T-helper 22 cell (primary cell): ENCODE data around the gene CRISPLD2.
"Not testable (repeated sequence)": the region's sequence is repeated elsewhere in the genome, so short reads cannot be mapped to it uniquely, and the experiment has no call there.

Experiments
- DNase-seq: peaks from one replicate; pipeline ENCODE4 v3.0.0-alpha.2; 2020; ENCODE audit warnings: low read depth

CRISPLD2 gene

GRCh38 chr16:84860383-84860782 lies 40.6 kb downstream of the CRISPLD2 start:
- DNase-seq, result no peak

GRCh38 chr16:84861671-84862070 lies 41.9 kb downstream of the CRISPLD2 start:
- no peak for DNase-seq

DNA sequence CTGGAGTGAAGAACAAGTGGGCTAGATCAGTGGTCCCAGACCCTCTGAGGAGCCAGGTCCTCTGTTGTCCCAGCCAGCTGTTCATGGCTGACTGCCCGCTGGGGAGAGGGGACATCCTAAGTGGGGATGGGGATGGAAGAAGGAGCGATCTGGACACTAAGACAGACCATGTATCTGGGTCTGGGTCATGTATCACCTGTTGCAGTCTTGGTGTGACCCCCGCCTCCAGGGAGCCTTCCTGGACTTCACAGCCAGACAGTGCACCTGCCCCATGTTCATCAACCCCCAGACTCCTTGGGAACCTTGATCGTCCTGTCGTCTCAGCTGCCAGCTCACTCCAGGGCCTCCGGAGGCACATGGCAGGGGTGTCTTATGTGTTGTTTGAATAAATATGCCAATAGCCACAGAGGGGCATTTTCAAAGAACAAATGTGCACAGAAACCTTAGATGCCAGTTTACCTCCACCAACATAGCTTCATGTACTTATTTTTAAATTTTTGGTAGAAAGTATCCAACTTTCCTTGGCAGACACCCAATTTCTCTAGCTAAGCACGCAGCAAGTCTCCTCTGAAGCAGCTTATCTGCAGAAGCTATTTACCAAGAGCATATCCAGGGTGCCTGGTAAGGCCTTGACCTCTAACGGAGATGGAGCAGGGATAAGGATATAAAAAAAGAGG lies 43.2 kb downstream of the CRISPLD2 start:
- no peak for DNase-seq

DNA sequence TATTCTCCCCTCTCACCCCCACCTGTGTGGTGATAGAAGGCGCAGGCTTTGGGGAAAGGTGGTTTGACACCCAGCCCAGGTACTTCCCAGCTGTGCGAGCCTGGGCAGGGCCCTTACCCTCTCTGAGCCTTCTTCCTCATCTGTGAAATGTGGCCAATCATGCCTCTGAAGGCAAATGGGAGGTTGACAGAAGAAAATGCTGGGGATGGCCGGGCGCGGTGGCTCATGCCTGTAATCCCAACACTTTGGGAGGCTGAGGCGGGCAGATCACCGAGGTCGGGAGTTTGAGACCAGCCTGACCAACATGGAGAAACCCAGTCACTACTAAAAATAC lies 43.7 kb downstream of the CRISPLD2 start:
- no peak for DNase-seq

DNA sequence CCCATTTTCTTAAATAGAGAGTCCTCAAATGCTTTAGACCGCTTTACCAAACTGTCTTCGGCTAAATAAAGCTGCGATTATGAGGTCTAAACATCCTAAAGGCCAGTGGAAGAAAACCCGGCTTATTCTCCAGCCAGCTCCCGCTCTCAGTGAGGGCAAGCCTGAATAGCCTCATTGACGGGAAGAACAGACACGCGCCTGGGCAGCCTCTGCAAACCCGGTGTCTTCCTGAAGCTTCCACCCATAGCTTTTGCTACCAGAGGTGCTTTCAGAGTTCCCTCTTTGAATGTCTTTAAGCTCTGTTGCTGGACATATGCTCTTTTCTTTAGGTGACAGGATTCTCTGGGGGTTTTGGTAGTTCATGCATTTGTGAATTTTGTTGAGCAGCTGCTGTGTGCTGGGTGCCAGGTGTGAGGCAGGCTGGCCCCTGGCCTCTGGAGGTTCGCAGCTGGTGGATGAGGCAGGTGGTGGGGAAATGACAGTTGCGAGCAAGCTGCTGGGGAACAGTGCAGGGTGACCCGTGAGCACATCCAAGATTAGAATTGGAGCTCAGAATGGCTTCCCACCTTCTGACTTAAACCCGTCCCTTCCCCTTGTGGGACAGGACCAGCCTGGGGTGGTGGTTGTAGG lies 44.7 kb downstream of the CRISPLD2 start:
- no peak for DNase-seq

- no peak for DNase-seq
Measured at GRCh38 chr16:84867696-84868095, 47.9 kb downstream of the CRISPLD2 start.

DNA sequence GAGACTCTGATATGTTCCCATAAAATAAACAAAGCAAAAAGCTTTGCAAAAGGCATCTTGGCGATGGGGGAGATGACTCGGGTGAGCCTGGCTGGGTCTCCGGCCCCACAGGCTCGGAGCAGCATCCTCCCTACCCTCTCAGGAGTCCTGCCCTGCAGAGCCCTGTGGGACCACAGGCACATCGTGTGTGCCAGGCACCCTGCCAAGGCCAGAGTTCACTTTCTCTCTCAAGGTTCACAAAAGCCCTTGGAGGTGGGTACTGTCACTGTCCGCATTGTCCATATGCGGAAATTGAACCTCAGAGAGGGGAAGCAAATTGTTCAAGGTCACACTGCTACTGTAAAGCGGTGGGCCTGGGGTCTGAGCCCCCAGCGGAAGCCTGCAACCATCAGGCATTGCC lies 48.5 kb downstream of the CRISPLD2 start:
- DNase-seq, result no peak

GRCh38 chr16:84868829-84869472 lies 49.2 kb downstream of the CRISPLD2 start:
- DNase-seq, result no peak

- no peak for DNase-seq
Measured at GRCh38 chr16:84869473-84869845, 49.7 kb downstream of the CRISPLD2 start.

DNA sequence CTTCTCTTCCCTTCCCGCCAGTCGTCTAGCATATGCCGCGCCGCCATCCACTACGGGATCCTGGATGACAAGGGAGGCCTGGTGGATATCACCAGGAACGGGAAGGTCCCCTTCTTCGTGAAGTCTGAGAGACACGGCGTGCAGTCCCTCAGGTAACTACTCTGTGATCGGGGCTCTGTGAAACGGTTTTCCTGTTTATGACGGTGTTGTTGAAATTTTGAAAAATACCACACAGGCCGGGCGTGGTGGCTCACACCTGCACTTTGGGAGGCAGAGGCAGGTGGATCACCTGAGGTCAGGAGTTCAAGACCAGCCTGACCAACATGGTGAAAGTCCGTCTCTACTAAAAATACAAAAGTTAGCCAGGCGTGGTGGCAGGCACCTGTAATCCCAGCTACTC lies 53.2 kb downstream of the CRISPLD2 start:
- DNase-seq, result not testable (repeated sequence)

DNA sequence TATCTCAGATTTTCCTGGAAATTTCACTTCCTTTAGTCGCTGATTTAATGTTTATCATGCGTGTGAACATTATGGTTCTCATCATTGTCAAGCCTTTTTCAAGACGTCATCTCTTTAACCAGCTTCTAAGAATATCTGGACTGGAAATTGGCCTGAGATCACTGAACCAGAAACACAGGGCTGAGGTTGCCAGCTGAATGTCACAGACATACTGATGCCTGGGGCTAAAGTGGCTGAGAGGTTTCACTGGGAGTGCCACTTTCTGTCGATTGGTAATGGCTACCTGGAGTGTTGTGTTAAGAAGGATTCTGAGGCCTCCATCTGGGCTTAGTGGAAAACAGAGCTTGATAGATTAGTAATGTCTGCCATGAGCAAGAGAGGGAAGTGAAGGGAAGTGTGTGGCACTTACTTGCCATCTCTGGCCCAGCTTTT lies 54.2 kb downstream of the CRISPLD2 start:
- no peak for DNase-seq

GRCh38 chr16:84874553-84874952 lies 54.8 kb downstream of the CRISPLD2 start:
- DNase-seq, result no peak

DNA sequence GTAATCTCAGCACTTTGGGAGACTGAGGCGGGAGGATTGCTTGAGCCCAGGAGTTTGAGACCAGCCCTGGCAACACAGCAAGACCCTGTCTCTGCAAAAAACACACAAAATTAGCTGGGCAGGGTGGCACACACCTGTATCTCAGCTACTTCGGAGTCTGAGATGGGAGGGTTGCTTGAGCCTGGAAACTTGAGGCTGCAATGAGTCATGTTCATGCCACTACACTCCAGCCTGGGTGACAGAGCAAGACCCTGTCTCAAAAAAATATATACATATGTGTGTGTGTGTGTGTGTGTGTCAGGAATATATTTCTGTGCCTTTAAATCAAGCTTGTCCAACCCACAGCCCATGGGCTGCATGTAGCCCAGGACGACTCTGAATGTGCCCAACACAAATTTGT lies 55.2 kb downstream of the CRISPLD2 start:
- no peak for DNase-seq

DNA sequence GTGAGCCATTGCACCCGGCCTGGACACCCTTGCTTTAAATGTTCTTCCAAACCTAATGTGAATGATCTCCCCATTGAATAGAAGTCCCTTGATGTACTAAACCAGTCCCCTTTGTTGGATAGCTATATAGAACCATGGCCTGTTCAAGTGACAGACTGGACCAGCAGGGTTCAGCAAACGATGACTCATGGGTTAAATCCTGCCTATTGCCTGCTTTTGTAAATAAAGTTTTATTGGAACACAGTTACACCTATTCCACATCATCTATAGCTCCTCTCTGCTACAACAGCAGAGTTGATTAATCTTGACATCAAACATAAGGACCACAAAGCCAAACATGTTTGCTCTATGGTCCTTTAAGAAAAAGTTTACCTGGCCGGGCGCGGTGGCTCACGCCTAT lies 56.1 kb downstream of the CRISPLD2 start:
- DNase-seq, result no peak

- DNase-seq, result no peak
Measured at GRCh38 chr16:84876873-84877606, 57.3 kb downstream of the CRISPLD2 start.

- no peak for DNase-seq
Measured at GRCh38 chr16:84878770-84879169, 59.0 kb downstream of the CRISPLD2 start.

- DNase-seq, result no peak
Measured at GRCh38 chr16:84879569-84880487, 60.0 kb downstream of the CRISPLD2 start.

GRCh38 chr16:84881702-84882521 lies 62.1 kb downstream of the CRISPLD2 start:
- DNase-seq, result no peak

- DNase-seq, result no peak
Measured at GRCh38 chr16:84883301-84883700, 63.5 kb downstream of the CRISPLD2 start.

- no peak for DNase-seq
Measured at GRCh38 chr16:84884246-84884595, 64.4 kb downstream of the CRISPLD2 start.
